Vagina (tissue), 2 donors: ENCODE results near the gene PCNX2. TPM values are rescaled to one million over a fixed set of nuclear protein-coding genes. Genes with fewer than 3 reads are reported as not detected.

ENCODE experiments used
- DNase-seq, 2 donors: peaks; one replicate each; pipeline ENCODE4 v3.0.0-alpha.2; 2017; ENCODE audit errors: extremely low spot score in 2 of 2
- H3K27ac ChIP-seq: fragments of 200-600 bp; sonication (generic); one replicate; pipeline ENCODE4 v1.5.1; 2019
- H3K27me3 ChIP-seq: fragments of 200-600 bp; sonication (generic); one replicate; pipeline ENCODE4 v1.5.1; 2019
- H3K36me3 ChIP-seq, 2 donors: fragments of 200-600 bp; sonication (generic); one replicate each; pipeline ENCODE4 v1.5.1; 2017 to 2019
- H3K4me1 ChIP-seq: fragments of 200-600 bp; sonication (generic); one replicate; pipeline ENCODE4 v1.5.1; 2019
- H3K4me3 ChIP-seq, 2 donors: fragments of 200-600 bp; sonication (generic); 1 replicate in 1 of 2; 2 replicates in 1 of 2; pipeline ENCODE4 v1.5.1; 2016 to 2019
- H3K9me3 ChIP-seq: fragments of 200-600 bp; sonication (generic); one replicate; pipeline ENCODE4 v1.5.1; 2019
- POLR2A ChIP-seq, 2 donors: fragments of 450-650 bp; IDR thresholded peaks; one replicate each; pipeline ENCODE4 v1.6.1; 2017; ENCODE audit warnings: antibody characterized with exemption in 2 of 2, mild to moderate bottlenecking in 2 of 2, moderate library complexity in 2 of 2
- POLR2AphosphoS5 ChIP-seq, 2 donors: sonication (generic); formaldehyde crosslinking; IDR thresholded peaks; one replicate each; pipeline ENCODE4 v1.9.0; 2017; ENCODE audit warnings: antibody characterized with exemption in 2 of 2, mild to moderate bottlenecking in 2 of 2, low read depth in 1 of 2; ENCODE audit not compliant: insufficient read depth in 1 of 2
- intact Hi-C: fragments of 100-400 bp; cut with DNase I; formaldehyde crosslinking; loops from one replicate; pipeline ENCODE4 v1.15.1; 2023
- total RNA-seq: library from RNA; depleted of rRNA; stranded (reverse); fragments of >200 nt; gene quantifications from one replicate; pipeline ENCODE4 v1.2.3, GENCODE V29; 2016
- TF ChIP-seq, protein P1 (sequence below), 3 experiments: fragments of 450-650 bp in 2 of 3; fragments of 200-600 bp in 1 of 3; sonication (generic) in 1 of 3; IDR thresholded peaks; one replicate each; pipeline ENCODE4 v1.5.1; 2017 to 2019; ENCODE audit warnings: antibody characterized with exemption in 3 of 3, mild to moderate bottlenecking in 2 of 3, moderate library complexity in 2 of 3

PCNX2 gene
- total RNA-seq, 1 donor from 2014 or later: 29.2 TPM

DNA sequence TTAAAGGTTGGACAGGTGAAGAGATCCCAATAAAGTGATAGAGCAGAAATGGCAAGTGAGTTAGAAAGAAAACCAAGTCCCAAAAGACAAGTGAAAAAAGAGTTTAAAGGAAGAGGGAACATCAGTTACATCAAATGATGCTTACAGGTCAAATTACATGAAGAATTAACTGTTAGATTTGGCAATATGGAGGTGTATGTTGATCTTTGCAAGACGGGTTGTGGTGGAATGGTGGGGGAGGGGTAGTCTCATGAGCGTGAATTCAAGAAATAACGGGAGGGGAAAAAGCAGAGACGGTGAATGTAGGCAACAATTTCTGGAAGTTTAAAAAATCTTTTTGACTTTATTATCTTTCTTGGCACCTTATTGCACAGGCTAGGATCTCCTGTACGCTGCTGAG, 268.5 kb downstream of the PCNX2 start:
- H3K27me3 ChIP-seq: no peaks in the 10 kb centered on the region
- H3K4me1 ChIP-seq: peaks cover 8% of the 10 kb centered on the region
- no peak for DNase-seq
- H3K36me3 ChIP-seq: no peaks in the 10 kb centered on the region
- TF ChIP-seq, protein P1, sequence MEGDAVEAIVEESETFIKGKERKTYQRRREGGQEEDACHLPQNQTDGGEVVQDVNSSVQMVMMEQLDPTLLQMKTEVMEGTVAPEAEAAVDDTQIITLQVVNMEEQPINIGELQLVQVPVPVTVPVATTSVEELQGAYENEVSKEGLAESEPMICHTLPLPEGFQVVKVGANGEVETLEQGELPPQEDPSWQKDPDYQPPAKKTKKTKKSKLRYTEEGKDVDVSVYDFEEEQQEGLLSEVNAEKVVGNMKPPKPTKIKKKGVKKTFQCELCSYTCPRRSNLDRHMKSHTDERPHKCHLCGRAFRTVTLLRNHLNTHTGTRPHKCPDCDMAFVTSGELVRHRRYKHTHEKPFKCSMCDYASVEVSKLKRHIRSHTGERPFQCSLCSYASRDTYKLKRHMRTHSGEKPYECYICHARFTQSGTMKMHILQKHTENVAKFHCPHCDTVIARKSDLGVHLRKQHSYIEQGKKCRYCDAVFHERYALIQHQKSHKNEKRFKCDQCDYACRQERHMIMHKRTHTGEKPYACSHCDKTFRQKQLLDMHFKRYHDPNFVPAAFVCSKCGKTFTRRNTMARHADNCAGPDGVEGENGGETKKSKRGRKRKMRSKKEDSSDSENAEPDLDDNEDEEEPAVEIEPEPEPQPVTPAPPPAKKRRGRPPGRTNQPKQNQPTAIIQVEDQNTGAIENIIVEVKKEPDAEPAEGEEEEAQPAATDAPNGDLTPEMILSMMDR (IDR thresholded peaks at IDR 0.05): no peak
- TF ChIP-seq POLR2AphosphoS5 (IDR thresholded peaks at IDR 0.05; ENCODE audit: insufficient read depth in 1 of 2, low read depth in 1 of 2) (no peak), POLR2A (IDR thresholded peaks at IDR 0.05) (no peak)
- no peaks in the 10 kb centered on the region for H3K9me3 ChIP-seq
- no peak overlapping the region for H3K4me3 ChIP-seq
- no peak overlapping the region for H3K27ac ChIP-seq
- intact Hi-C loops: no loop called here

- no peak overlapping the region for H3K27ac ChIP-seq
These were observed 270.0 kb downstream of the PCNX2 start for GRCh38 chr1:233025567-233025966.

DNA sequence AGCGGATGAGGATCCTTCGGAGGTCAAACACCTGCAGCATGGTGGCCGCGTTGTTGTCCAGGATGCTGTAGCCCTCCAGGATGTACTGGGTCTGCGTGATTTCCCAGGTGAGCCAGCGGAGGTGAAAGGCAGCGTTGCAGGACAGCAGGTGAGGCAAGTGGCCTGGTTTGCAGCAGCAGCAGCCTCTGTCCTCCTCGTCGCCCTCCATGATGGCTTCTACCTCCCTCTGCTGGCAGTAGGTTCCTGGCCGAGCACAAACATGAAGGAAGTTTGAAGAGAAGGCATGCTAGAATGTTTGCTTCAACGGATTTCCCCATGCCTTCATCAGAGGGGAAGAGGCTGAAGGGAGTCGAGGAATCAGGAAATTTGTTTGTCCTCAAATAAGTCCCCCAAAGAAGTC, 270.4 kb downstream of the PCNX2 start:
- Histone ChIP-seq H3K4me1 (peaks cover 8% of the 10 kb centered on the region), H3K36me3 (no peaks in the 10 kb centered on the region), H3K9me3 (no peaks in the 10 kb centered on the region), H3K27ac (no peak overlapping the region), H3K27me3 (no peaks in the 10 kb centered on the region), H3K4me3 (no peak overlapping the region)
- TF ChIP-seq, protein P1 (IDR thresholded peaks at IDR 0.05): no peak
- no peak for TF ChIP-seq POLR2A (IDR thresholded peaks at IDR 0.05)
- TF ChIP-seq POLR2AphosphoS5 (IDR thresholded peaks at IDR 0.05; ENCODE audit: insufficient read depth in 1 of 2, low read depth in 1 of 2): no peak
- DNase-seq: no peak
- intact Hi-C loops: no loop called here

More at GRCh38 chr1:233025567-233025966, 270.0 kb downstream of the PCNX2 start:
- no peak for DNase-seq
- intact Hi-C loops: no loop called here
- Histone ChIP-seq H3K4me1 (peaks cover 8% of the 10 kb centered on the region), H3K4me3 (no peak overlapping the region), H3K36me3 (no peaks in the 10 kb centered on the region), H3K27me3 (no peaks in the 10 kb centered on the region), H3K9me3 (no peaks in the 10 kb centered on the region)
- TF ChIP-seq, protein P1 (IDR thresholded peaks at IDR 0.05): no peak
- peak in 1 of 2 donors; percentile 77 for TF ChIP-seq POLR2AphosphoS5 (IDR thresholded peaks at IDR 0.05; ENCODE audit: insufficient read depth in 1 of 2, low read depth in 1 of 2)
- no peak for TF ChIP-seq POLR2A (IDR thresholded peaks at IDR 0.05)

GRCh38 chr1:233024199-233024598, 271.3 kb downstream of the PCNX2 start:
- peaks cover 8% of the 10 kb centered on the region for H3K4me1 ChIP-seq
- H3K27ac ChIP-seq: no peak overlapping the region
- intact Hi-C loops: no loop called here
- H3K27me3 ChIP-seq: no peaks in the 10 kb centered on the region
- H3K36me3 ChIP-seq: no peaks in the 10 kb centered on the region
- TF ChIP-seq POLR2A (IDR thresholded peaks at IDR 0.05) (no peak), POLR2AphosphoS5 (IDR thresholded peaks at IDR 0.05; ENCODE audit: insufficient read depth in 1 of 2, low read depth in 1 of 2) (no peak)
- TF ChIP-seq, protein P1 (IDR thresholded peaks at IDR 0.05): no peak
- no peak overlapping the region for H3K4me3 ChIP-seq
- no peak for DNase-seq
- H3K9me3 ChIP-seq: no peaks in the 10 kb centered on the region

GRCh38 chr1:233022246-233022645, 273.3 kb downstream of the PCNX2 start:
- H3K9me3 ChIP-seq: no peaks in the 10 kb centered on the region
- intact Hi-C loops: no loop called here
- TF ChIP-seq POLR2A (IDR thresholded peaks at IDR 0.05): no peak
- TF ChIP-seq POLR2AphosphoS5 (IDR thresholded peaks at IDR 0.05; ENCODE audit: insufficient read depth in 1 of 2, low read depth in 1 of 2): no peak
- TF ChIP-seq, protein P1 (IDR thresholded peaks at IDR 0.05): no peak

More at GRCh38 chr1:233022246-233022645, 273.3 kb downstream of the PCNX2 start:
- H3K36me3 ChIP-seq: no peaks in the 10 kb centered on the region
- H3K4me3 ChIP-seq: no peak overlapping the region
- H3K27me3 ChIP-seq: no peaks in the 10 kb centered on the region
- no peak for DNase-seq
- H3K27ac ChIP-seq: no peak overlapping the region
- peaks cover 8% of the 10 kb centered on the region for H3K4me1 ChIP-seq
